DOHH2 (cell line): Measurements from ENCODE around the gene ACOT11.

Experiments used
- H3F3A ChIP-seq: fragments of 200-600 bp; sonication (generic), shearing (Covaris generic); 2 replicates; pipeline ENCODE4 v1.6.0; 2016; ENCODE audit warnings: antibody characterized with exemption, mild to moderate bottlenecking; ENCODE audit not compliant: control insufficient read depth, insufficient read depth
- H3K27ac ChIP-seq: fragments of 200-600 bp; sonication (generic); 2 replicates; pipeline ENCODE4 v1.5.1; 2014; ENCODE audit warnings: low read depth, mild to moderate bottlenecking, low read length, moderate library complexity
- H3K27me3 ChIP-seq: fragments of 200-600 bp; sonication (generic); 2 replicates; pipeline ENCODE4 v1.6.1; 2014; ENCODE audit warnings: mild to moderate bottlenecking, low read length, mixed read lengths; ENCODE audit not compliant: control insufficient read depth
- H3K36me3 ChIP-seq: fragments of 200-600 bp; sonication (generic); 2 replicates; pipeline ENCODE4 v1.6.1; 2014; ENCODE audit warnings: mild to moderate bottlenecking, low read length, moderate library complexity, mixed read lengths; ENCODE audit not compliant: control insufficient read depth
- H3K4me1 ChIP-seq: fragments of 200-600 bp; sonication (generic); 2 replicates; pipeline ENCODE4 v1.6.1; 2014; ENCODE audit warnings: mild to moderate bottlenecking, low read length, mixed read lengths; ENCODE audit not compliant: control insufficient read depth
- H3K4me2 ChIP-seq: fragments of 200-600 bp; sonication (generic); 2 replicates; pipeline ENCODE4 v1.6.0; 2014; ENCODE audit warnings: mild to moderate bottlenecking, low read length, moderate library complexity
- H3K4me3 ChIP-seq: fragments of 200-600 bp; sonication (generic); 2 replicates; pipeline ENCODE4 v1.5.1; 2014; ENCODE audit warnings: mild to moderate bottlenecking, low read length, mixed read lengths
- H3K79me2 ChIP-seq: fragments of 200-600 bp; sonication (generic); 2 replicates; pipeline ENCODE4 v1.6.1; 2014; ENCODE audit warnings: mild to moderate bottlenecking, low read length, mixed read lengths; ENCODE audit not compliant: control insufficient read depth
- H3K9me2 ChIP-seq: fragments of 200-600 bp; sonication (generic); replicated peaks from 2 replicates; pipeline ENCODE4 v1.6.1; 2014; ENCODE audit warnings: mild to moderate bottlenecking, low read length, mixed read lengths; ENCODE audit not compliant: control insufficient read depth
- H3K9me3 ChIP-seq: fragments of 200-600 bp; sonication (generic); 2 replicates; pipeline ENCODE4 v1.6.1; 2014; ENCODE audit warnings: antibody characterized with exemption, low read length, mixed read lengths; ENCODE audit not compliant: control insufficient read depth, insufficient read depth
- H4K20me1 ChIP-seq: fragments of 200-600 bp; sonication (generic); 2 replicates; pipeline ENCODE4 v1.6.0; 2014; ENCODE audit warnings: low read depth, mild to moderate bottlenecking, antibody characterized with exemption, low read length, moderate library complexity; ENCODE audit not compliant: control insufficient read depth, insufficient read depth
- CTCF ChIP-seq: fragments of 200-600 bp; sonication (generic); IDR thresholded peaks from one replicate; pipeline ENCODE4 v1.5.1; 2014; ENCODE audit warnings: antibody characterized with exemption, mild to moderate bottlenecking, low read depth, low read length; ENCODE audit not compliant: poor library complexity, severe bottlenecking
- EZH2phosphoT487 ChIP-seq: fragments of 200-600 bp; sonication (generic); IDR thresholded peaks from 2 replicates; pipeline ENCODE4 v1.6.1; 2017; ENCODE audit warnings: borderline replicate concordance, mild to moderate bottlenecking, antibody characterized with exemption, low read length, moderate library complexity, mixed read lengths

ACOT11 gene

GRCh38 chr1:54614563-54614962, 66.5 kb downstream of the ACOT11 start:
- H3K9me3 ChIP-seq: no peaks in the 10 kb centered on the region
- TF ChIP-seq EZH2phosphoT487 (no peak), CTCF (no peak)
- no peaks in the 10 kb centered on the region for H3F3A ChIP-seq
- no peaks in the 10 kb centered on the region for H3K4me1 ChIP-seq
- no peaks in the 10 kb centered on the region for H4K20me1 ChIP-seq
- H3K27ac ChIP-seq: no peak overlapping the region
- no peaks in the 10 kb centered on the region for H3K79me2 ChIP-seq
- no peaks in the 10 kb centered on the region for H3K9me2 ChIP-seq
- no peaks in the 10 kb centered on the region for H3K27me3 ChIP-seq
- no peak overlapping the region for H3K4me3 ChIP-seq
- no peaks in the 10 kb centered on the region for H3K36me3 ChIP-seq
- no peak overlapping the region for H3K4me2 ChIP-seq

DNA sequence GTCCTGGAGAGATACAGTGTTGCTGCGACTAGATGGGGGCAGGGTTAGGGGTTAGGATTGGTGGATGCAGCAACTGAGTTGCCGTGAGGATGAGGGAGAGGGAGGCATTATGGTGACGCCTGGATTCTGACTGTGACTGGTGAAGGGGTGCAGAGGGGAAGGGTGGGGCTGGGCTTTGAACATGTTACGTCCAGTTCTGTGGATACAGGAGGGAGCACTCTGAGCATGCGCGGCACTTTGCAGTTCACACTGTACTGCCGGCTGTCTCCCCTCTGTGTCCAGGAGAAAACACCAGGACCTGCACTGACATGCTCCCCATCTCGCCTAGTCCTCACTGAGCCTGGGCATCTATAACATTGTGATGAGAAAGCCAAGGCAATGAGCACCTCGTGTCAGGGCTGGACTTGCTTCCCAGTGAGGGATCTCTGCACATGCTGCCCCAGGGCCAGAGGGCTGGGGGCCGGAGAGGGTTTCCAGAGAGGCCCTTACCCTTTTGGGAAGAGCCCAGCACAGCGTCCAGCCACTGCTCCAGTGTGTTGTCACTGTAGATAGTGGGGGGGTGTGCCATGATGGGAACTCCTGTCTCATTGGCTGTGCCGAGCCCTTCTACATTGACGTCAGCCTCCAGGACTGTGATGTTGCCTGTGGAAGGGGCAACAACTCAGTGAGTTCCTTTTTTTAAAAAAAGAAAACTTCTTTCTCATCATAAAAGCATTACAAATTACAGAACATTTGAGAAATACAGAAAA, 67.7 kb downstream of the ACOT11 start:
- no peaks in the 10 kb centered on the region for H3F3A ChIP-seq
- H3K79me2 ChIP-seq: no peaks in the 10 kb centered on the region
- H3K4me2 ChIP-seq: no peak overlapping the region
- no peak overlapping the region for H3K4me3 ChIP-seq
- no peaks in the 10 kb centered on the region for H3K9me2 ChIP-seq
- no peaks in the 10 kb centered on the region for H3K36me3 ChIP-seq
- H4K20me1 ChIP-seq: no peaks in the 10 kb centered on the region
- no peaks in the 10 kb centered on the region for H3K4me1 ChIP-seq
- H3K27ac ChIP-seq: no peak overlapping the region
- no peaks in the 10 kb centered on the region for H3K9me3 ChIP-seq
- no peak for TF ChIP-seq EZH2phosphoT487
- TF ChIP-seq CTCF: no peak
- H3K27me3 ChIP-seq: no peaks in the 10 kb centered on the region

DNA sequence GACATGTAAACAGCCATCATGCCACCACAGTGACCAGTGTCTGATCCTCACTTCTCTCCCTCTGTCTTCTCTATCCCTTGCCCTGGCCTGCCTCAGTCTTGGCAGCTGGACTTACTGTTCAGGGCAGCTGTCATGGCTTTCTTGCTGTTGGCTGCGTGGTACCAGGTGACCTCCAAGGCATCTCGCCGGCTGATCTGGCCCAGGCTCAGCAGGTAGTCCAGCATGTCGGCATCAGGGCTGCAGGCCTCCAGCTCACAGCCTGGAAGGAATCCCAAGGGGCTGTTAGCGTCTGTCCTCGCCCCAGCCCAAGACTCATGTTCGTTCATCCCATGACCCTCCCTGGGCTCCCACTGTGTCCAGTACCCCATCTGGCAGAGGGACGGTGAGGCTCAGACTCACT, 71.7 kb downstream of the ACOT11 start:
- H3K36me3 ChIP-seq: no peaks in the 10 kb centered on the region
- no peaks in the 10 kb centered on the region for H3F3A ChIP-seq
- no peaks in the 10 kb centered on the region for H3K9me2 ChIP-seq
- H3K27me3 ChIP-seq: no peaks in the 10 kb centered on the region
- no peaks in the 10 kb centered on the region for H3K4me1 ChIP-seq
- H3K9me3 ChIP-seq: no peaks in the 10 kb centered on the region
- H3K79me2 ChIP-seq: no peaks in the 10 kb centered on the region
- TF ChIP-seq EZH2phosphoT487: no peak
- no peak overlapping the region for H3K27ac ChIP-seq
- H3K4me2 ChIP-seq: no peak overlapping the region
- H4K20me1 ChIP-seq: no peaks in the 10 kb centered on the region
- H3K4me3 ChIP-seq: no peak overlapping the region

DNA sequence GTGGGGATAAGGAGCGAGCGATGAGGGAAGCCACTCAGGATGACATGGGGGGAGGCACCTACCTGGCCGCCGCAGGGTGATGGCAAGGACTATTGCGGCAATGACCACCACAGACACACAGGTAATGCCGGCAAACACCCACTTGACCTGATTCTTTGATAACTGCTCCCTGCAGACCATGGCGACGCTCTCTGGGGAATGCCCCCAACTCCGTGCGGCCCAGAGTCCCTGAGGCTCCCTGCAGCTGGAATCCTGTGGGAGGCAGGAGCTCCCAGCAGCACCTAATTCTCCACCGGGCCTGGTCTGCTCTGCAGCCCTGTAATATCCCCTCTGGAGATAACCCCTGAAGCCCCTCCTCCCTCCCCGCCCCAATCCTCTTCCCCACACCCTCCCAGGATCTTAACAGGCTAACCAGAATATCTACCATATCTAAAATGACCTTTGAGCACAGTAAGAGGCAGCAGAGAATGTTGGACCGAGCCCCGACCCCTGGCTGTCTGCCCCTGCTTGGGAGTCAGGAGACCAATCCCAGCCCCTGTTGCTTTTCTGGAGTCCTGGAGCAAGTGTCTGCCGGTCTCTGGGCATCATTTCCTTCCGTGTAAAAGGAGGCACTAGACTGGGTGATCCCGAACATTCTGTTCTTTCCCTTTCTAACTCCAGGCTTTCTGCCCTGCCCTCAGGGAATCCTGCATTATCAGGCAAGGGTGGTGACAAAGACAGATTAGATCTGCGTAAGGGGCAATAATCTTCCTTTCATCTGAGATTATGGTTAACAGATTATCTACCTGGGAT, 75.4 kb downstream of the ACOT11 start, which contains the start of gene FAM151A:
Gene FAM151A (minus strand): TSS at position 310 of the 792 bp plus-strand sequence. CDS start 130 bp downstream, at position 180.
- Histone ChIP-seq H3K4me2 (no peak within 1 kb of the TSS), H3K27ac (no peak within 1 kb of the TSS), H3K27me3 (no peaks in the 10 kb centered on the region), H3K4me1 (no peaks in the 10 kb centered on the region), H3K79me2 (no peaks in the 10 kb centered on the region), H3F3A (no peaks in the 10 kb centered on the region), H4K20me1 (no peaks in the 10 kb centered on the region), H3K36me3 (no peaks in the 10 kb centered on the region), H3K9me3 (no peaks in the 10 kb centered on the region), H3K9me2 (no peaks in the 10 kb centered on the region), H3K4me3 (no peak within 1 kb of the TSS)
- TF ChIP-seq EZH2phosphoT487: no peak
- no peak for TF ChIP-seq CTCF
